HepG2 (cell line): Measurements from ENCODE around the gene HABP4.

Source experiments
- ASH2L ChIP-seq: fragments of 300-600, 200-600 bp; sonication (generic); IDR thresholded peaks from 2 replicates; pipeline ENCODE4 v1.7.0; 2017; ENCODE audit warnings: low read depth, mild to moderate bottlenecking, moderate library complexity, mixed read lengths, low read length; ENCODE audit not compliant: insufficient read length
- CTCF ChIP-seq: sonication (generic); formaldehyde crosslinking; IDR thresholded peaks from 2 replicates; pipeline ENCODE4 v1.5.0; 2020; ENCODE audit warnings: mild to moderate bottlenecking, missing genetic modification reagents, moderate library complexity
- MXI1 ChIP-seq: IDR thresholded peaks from 3 replicates; pipeline ENCODE4 v1.6.1; 2012; ENCODE audit warnings: low read depth, low read length, inconsistent platforms, borderline replicate concordance
- POLR2A ChIP-seq, 2 experiments: IDR thresholded peaks; 2 replicates each; pipeline ENCODE4 v1.6.1; 2011; ENCODE audit warnings: low read depth in 2 of 2, low read length in 2 of 2, mild to moderate bottlenecking in 1 of 2, moderate library complexity in 1 of 2; ENCODE audit not compliant: insufficient read depth in 1 of 2
- SIN3A ChIP-seq: IDR thresholded peaks from 2 replicates; pipeline ENCODE4 v1.6.1; 2011; ENCODE audit warnings: low read depth, mild to moderate bottlenecking, control low read depth, low read length, borderline replicate concordance
- ZNF350 ChIP-seq: sonication (generic); formaldehyde crosslinking; IDR thresholded peaks from 2 replicates; pipeline ENCODE4 v1.4.0; 2020; ENCODE audit warnings: mild to moderate bottlenecking, low read depth, missing genetic modification reagents, borderline replicate concordance
- ZSCAN30 ChIP-seq: sonication (generic); formaldehyde crosslinking; IDR thresholded peaks from 2 replicates; pipeline ENCODE4 v1.5.0; 2020; ENCODE audit warnings: mild to moderate bottlenecking, missing genetic modification reagents

DNA sequence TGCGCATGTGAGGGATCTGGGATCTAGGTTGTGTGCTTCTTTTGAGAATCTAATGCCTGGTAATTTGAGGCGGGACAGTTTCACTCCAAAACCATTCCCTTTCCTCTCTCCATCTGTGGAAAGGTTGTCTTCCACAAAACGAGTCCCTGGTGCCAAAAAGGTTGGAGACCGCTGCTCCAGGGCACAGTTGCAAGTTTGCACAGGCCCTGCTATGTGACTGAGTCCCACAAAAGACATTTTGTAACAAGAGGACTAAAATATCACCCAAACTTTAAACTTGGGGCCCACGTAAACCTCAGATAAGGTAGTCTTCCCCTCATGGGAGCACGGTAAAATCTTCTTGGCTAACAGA is 26.0 kb upstream of the HABP4 start:
- TF ChIP-seq CTCF (no peak), ZNF350 (no peak), ASH2L (no peak), ZSCAN30 (CRISPR knock-in tag) (no peak), SIN3A (no peak), POLR2A (IDR thresholded peaks at IDR 0.05; ENCODE audit: insufficient read depth in 1 of 2, low read depth in 2 of 2, low read length in 2 of 2) (no peak), MXI1 (no peak)
